Gastroesophageal sphincter (tissue), 3 donors: ENCODE results near the gene EMB.
"Not testable (repeated sequence)": the region's sequence is repeated elsewhere in the genome, so short reads cannot be mapped to it uniquely, and the experiment has no call there.

Experiments used
- CTCF ChIP-seq, 4 experiments: fragments of 200-600 bp in 2 of 4; fragments of 450-650 bp in 2 of 4; sonication (generic) in 1 of 4; IDR thresholded peaks; one replicate each; pipeline ENCODE4 v1.5.1; 2017 to 2019; ENCODE audit warnings: antibody characterized with exemption in 4 of 4, mild to moderate bottlenecking in 2 of 4, moderate library complexity in 2 of 4
- POLR2A ChIP-seq, 2 donors: fragments of 450-650 bp; IDR thresholded peaks; one replicate each; pipeline ENCODE4 v1.6.1; 2017; ENCODE audit warnings: antibody characterized with exemption in 2 of 2, mild to moderate bottlenecking in 2 of 2, moderate library complexity in 1 of 2
- POLR2AphosphoS5 ChIP-seq: sonication (generic); formaldehyde crosslinking; IDR thresholded peaks from one replicate; pipeline ENCODE4 v1.6.1; 2017; ENCODE audit warnings: antibody characterized with exemption

GRCh38 chr5:50442559-50443539, 1.8 kb upstream of the EMB start:
- TF ChIP-seq CTCF (IDR thresholded peaks at IDR 0.05); POLR2A (IDR thresholded peaks at IDR 0.05); POLR2AphosphoS5: not testable (repeated sequence)
